Measurements from ENCODE around the gene AGO1. TPM values are rescaled to one million over a fixed set of nuclear protein-coding genes. Genes with fewer than 3 reads are reported as not detected.

Gene AGO1
- total and polyA plus RNA-seq, 2 of the 8 experiments (the other 6 are each of a cell fraction or from before 2014, with no cell fraction given): 15.1 to 73.7 TPM

- TF ChIP-seq, protein P1, sequence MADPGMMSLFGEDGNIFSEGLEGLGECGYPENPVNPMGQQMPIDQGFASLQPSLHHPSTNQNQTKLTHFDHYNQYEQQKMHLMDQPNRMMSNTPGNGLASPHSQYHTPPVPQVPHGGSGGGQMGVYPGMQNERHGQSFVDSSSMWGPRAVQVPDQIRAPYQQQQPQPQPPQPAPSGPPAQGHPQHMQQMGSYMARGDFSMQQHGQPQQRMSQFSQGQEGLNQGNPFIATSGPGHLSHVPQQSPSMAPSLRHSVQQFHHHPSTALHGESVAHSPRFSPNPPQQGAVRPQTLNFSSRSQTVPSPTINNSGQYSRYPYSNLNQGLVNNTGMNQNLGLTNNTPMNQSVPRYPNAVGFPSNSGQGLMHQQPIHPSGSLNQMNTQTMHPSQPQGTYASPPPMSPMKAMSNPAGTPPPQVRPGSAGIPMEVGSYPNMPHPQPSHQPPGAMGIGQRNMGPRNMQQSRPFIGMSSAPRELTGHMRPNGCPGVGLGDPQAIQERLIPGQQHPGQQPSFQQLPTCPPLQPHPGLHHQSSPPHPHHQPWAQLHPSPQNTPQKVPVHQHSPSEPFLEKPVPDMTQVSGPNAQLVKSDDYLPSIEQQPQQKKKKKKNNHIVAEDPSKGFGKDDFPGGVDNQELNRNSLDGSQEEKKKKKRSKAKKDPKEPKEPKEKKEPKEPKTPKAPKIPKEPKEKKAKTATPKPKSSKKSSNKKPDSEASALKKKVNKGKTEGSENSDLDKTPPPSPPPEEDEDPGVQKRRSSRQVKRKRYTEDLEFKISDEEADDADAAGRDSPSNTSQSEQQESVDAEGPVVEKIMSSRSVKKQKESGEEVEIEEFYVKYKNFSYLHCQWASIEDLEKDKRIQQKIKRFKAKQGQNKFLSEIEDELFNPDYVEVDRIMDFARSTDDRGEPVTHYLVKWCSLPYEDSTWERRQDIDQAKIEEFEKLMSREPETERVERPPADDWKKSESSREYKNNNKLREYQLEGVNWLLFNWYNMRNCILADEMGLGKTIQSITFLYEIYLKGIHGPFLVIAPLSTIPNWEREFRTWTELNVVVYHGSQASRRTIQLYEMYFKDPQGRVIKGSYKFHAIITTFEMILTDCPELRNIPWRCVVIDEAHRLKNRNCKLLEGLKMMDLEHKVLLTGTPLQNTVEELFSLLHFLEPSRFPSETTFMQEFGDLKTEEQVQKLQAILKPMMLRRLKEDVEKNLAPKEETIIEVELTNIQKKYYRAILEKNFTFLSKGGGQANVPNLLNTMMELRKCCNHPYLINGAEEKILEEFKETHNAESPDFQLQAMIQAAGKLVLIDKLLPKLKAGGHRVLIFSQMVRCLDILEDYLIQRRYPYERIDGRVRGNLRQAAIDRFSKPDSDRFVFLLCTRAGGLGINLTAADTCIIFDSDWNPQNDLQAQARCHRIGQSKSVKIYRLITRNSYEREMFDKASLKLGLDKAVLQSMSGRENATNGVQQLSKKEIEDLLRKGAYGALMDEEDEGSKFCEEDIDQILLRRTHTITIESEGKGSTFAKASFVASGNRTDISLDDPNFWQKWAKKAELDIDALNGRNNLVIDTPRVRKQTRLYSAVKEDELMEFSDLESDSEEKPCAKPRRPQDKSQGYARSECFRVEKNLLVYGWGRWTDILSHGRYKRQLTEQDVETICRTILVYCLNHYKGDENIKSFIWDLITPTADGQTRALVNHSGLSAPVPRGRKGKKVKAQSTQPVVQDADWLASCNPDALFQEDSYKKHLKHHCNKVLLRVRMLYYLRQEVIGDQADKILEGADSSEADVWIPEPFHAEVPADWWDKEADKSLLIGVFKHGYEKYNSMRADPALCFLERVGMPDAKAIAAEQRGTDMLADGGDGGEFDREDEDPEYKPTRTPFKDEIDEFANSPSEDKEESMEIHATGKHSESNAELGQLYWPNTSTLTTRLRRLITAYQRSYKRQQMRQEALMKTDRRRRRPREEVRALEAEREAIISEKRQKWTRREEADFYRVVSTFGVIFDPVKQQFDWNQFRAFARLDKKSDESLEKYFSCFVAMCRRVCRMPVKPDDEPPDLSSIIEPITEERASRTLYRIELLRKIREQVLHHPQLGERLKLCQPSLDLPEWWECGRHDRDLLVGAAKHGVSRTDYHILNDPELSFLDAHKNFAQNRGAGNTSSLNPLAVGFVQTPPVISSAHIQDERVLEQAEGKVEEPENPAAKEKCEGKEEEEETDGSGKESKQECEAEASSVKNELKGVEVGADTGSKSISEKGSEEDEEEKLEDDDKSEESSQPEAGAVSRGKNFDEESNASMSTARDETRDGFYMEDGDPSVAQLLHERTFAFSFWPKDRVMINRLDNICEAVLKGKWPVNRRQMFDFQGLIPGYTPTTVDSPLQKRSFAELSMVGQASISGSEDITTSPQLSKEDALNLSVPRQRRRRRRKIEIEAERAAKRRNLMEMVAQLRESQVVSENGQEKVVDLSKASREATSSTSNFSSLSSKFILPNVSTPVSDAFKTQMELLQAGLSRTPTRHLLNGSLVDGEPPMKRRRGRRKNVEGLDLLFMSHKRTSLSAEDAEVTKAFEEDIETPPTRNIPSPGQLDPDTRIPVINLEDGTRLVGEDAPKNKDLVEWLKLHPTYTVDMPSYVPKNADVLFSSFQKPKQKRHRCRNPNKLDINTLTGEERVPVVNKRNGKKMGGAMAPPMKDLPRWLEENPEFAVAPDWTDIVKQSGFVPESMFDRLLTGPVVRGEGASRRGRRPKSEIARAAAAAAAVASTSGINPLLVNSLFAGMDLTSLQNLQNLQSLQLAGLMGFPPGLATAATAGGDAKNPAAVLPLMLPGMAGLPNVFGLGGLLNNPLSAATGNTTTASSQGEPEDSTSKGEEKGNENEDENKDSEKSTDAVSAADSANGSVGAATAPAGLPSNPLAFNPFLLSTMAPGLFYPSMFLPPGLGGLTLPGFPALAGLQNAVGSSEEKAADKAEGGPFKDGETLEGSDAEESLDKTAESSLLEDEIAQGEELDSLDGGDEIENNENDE (IDR thresholded peaks at IDR 0.05; ENCODE audit: insufficient replicate concordance, low read length): no peak
- TF ChIP-seq SP1 (IDR thresholded peaks at IDR 0.05; ENCODE audit: low read depth, low read length): no peak
- TF ChIP-seq ATF2 (IDR thresholded peaks at IDR 0.05; ENCODE audit: low read length): no peak
Measured at GRCh38 chr1:35927472-35927871, 44.5 kb downstream of the AGO1 start (continued).
